Measurements from ENCODE around the gene RHBDF1.

Gene RHBDF1

GRCh38 chr16:85407-85782 lies 13.0 kb upstream of the RHBDF1 start:
- FAIRE-seq (no peak), DNase-seq (ENCODE audit: insufficient read length, low spot score) (no peak)
- TF ChIP-seq PAX5 (IDR thresholded peaks at IDR 0.05; ENCODE audit: insufficient read depth, low read length, severe bottlenecking) (no peak), POLR2A (IDR thresholded peaks at IDR 0.05; ENCODE audit: low read depth, low read length) (no peak), POLR2AphosphoS5 (IDR thresholded peaks at IDR 0.05; ENCODE audit: low read depth, low read length) (no peak), TAF1 (IDR thresholded peaks at IDR 0.05; ENCODE audit: low read depth, low read length) (no peak), SPI1 (IDR thresholded peaks at IDR 0.05; ENCODE audit: low read depth, low read length) (no peak), POU2F2 (IDR thresholded peaks at IDR 0.05; ENCODE audit: low read depth, low read length) (no peak)

DNA sequence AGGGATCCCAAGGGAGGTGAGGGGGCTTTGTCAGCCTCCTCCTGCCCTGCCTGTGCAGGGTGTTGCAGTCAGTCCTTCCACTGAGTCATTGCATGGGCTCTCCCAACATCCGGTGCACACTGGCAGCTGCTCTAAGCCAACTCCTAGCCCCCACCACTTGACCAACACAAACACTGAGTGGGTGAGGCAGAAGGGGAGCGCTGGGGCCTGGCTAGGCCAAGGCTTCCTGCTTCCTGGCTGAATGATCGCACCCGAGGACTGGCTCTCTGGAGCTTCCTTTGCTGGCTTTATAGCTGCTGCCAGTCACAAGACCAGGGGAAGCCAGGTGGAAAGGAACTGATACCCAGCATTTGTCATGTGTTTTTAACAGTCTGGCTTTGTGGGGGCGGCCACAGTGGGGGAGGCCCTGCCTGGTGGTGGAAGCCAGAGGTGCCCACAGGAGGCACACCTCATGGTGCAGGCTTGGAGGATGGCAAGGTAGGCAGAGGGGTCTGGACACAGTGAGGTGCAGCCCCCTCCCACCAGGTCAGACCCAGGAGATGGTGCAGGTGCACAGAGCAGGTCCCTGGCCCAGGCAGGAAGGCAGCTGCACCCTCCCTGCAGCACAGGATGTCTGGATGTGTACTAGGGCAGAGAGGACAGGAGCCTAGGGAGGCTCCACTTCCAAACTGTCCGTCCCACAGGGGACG lies 12.4 kb upstream of the RHBDF1 start:
- 0 out of 2 replicates have a peak, but pooled peaks have one; percentile 12 for TF ChIP-seq TAF1 (IDR thresholded peaks at IDR 0.05; ENCODE audit: low read depth, low read length)
- no peak for TF ChIP-seq POLR2AphosphoS5 (IDR thresholded peaks at IDR 0.05; ENCODE audit: low read depth, low read length)
- TF ChIP-seq SPI1 (IDR thresholded peaks at IDR 0.05; ENCODE audit: low read depth, low read length), result peak; percentile 89
- DNase-seq (ENCODE audit: insufficient read length, low spot score), result peak; percentile 71
- FAIRE-seq, result peak; percentile 97

DNA sequence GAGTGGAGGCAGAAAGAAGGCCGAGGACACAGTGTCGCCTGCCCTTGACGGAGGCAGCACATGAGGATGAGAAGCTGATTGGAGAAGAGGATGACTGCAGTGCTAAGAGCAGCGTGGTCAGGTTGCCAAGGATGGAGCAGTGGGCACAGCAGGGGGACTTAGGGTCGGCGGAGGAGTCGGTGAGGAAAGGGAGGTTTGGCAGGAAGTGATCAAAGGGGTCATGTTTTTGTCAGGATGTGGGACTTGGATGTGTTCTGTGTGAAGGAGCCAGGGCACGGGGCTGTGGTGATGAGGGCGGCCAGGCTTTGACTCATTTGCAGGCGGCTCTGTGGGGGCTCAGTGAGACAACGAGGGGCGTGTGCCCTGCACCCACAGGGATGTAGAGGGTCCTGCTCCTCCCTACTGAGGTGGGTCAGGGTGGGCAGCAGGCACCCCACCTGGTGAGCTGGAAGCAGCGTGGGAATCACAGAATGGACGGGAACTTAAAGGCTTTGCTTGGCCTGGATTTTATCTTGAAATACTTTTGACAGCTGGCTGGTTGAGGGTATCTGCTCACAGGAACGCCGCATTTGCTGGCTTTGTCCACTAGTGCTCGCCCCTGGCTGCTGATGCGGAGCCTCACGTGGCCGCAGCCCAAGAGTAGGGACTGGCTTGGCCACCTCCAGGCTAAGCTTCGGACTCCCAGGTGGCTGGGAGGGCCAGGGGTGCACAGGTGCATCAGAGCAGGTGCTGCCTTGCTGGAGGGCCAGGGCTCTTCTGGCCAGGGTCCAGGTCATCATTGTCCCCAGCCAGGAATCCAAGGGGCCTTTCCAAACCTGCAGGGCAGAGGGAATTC lies 11.6 kb upstream of the RHBDF1 start:
- TF ChIP-seq SPI1 (IDR thresholded peaks at IDR 0.05; ENCODE audit: low read depth, low read length) (no peak), POLR2AphosphoS5 (IDR thresholded peaks at IDR 0.05; ENCODE audit: low read depth, low read length) (peak; percentile 42; the same call in 1 of the 2 replicates)
- DNase-seq (ENCODE audit: insufficient read length, low spot score) (no peak), FAIRE-seq (no peak)

- FAIRE-seq (peak; percentile 45), DNase-seq (ENCODE audit: insufficient read length, low spot score) (no peak)
- TF ChIP-seq POLR2A (IDR thresholded peaks at IDR 0.05; ENCODE audit: low read depth, low read length), result no peak
- no peak for TF ChIP-seq PAX5 (IDR thresholded peaks at IDR 0.05; ENCODE audit: insufficient read depth, low read length, severe bottlenecking)
- TF ChIP-seq POU2F2 (IDR thresholded peaks at IDR 0.05; ENCODE audit: low read depth, low read length), result no peak
- TF ChIP-seq POLR2AphosphoS5 (IDR thresholded peaks at IDR 0.05; ENCODE audit: low read depth, low read length), result no peak
- no peak for TF ChIP-seq TAF1 (IDR thresholded peaks at IDR 0.05; ENCODE audit: low read depth, low read length)
- no peak for TF ChIP-seq SPI1 (IDR thresholded peaks at IDR 0.05; ENCODE audit: low read depth, low read length)
These were observed 10.7 kb upstream of the RHBDF1 start for GRCh38 chr16:83060-83603.

GRCh38 chr16:79151-80054 lies 7.0 kb upstream of the RHBDF1 start:
- FAIRE-seq, result no peak
- DNase-seq (ENCODE audit: insufficient read length, low spot score), result no peak
- TF ChIP-seq TAF1 (IDR thresholded peaks at IDR 0.05; ENCODE audit: low read depth, low read length) (no peak), PAX5 (IDR thresholded peaks at IDR 0.05; ENCODE audit: insufficient read depth, low read length, severe bottlenecking) (no peak), SPI1 (IDR thresholded peaks at IDR 0.05; ENCODE audit: low read depth, low read length) (no peak), POLR2AphosphoS5 (IDR thresholded peaks at IDR 0.05; ENCODE audit: low read depth, low read length) (no peak), POLR2A (IDR thresholded peaks at IDR 0.05; ENCODE audit: low read depth, low read length) (no peak), POU2F2 (IDR thresholded peaks at IDR 0.05; ENCODE audit: low read depth, low read length) (no peak)

GRCh38 chr16:78444-79150 lies 6.2 kb upstream of the RHBDF1 start:
- FAIRE-seq, result peak; percentile 16
- no peak for TF ChIP-seq POLR2A (IDR thresholded peaks at IDR 0.05; ENCODE audit: low read depth, low read length)
- TF ChIP-seq TAF1 (IDR thresholded peaks at IDR 0.05; ENCODE audit: low read depth, low read length), result no peak
- TF ChIP-seq POU2F2 (IDR thresholded peaks at IDR 0.05; ENCODE audit: low read depth, low read length), result no peak
- no peak for TF ChIP-seq SPI1 (IDR thresholded peaks at IDR 0.05; ENCODE audit: low read depth, low read length)
- no peak for TF ChIP-seq PAX5 (IDR thresholded peaks at IDR 0.05; ENCODE audit: insufficient read depth, low read length, severe bottlenecking)
- TF ChIP-seq POLR2AphosphoS5 (IDR thresholded peaks at IDR 0.05; ENCODE audit: low read depth, low read length), result no peak

DNA sequence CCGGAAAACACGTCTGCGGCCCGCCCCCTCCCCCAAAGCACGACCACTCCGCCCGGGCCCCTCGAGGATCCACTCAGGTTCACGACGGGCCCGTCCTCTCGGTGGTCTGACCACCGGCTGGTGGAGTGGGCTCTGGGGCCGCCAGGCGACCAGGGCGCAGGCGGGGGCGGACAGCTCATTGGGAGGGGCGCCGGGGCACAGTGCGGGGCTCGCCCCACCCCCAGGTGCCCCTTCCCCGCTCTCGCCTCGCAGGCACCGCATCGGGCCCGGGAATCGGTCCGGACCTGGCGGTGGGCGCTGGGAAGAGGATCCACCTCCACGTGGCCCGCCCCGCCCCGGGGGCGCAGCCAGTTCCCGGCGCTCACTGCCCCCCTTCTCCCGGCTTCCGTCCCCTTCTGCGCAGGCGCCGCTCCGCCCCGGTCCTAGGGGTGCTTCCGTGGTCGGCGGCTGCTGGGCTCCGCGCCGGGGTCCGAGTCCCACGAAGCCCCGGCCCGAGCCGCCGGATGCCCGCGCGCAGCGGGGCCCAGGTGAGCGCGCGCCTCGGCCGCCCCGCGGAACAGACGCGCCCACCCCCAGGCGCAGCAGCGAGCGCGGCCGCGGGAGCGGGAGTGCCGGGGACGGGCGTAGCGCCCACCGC lies 5.5 kb upstream of the RHBDF1 start, which contains the start of gene MPG:
TSS of gene MPG (plus strand) at position 419 of the 637 bp plus-strand sequence. CDS start at position 504, 85 bp downstream.
- TF ChIP-seq TAF1 (IDR thresholded peaks at IDR 0.05; ENCODE audit: low read depth, low read length) (peak; percentile 16; the same call in 1 of the 2 replicates), SPI1 (IDR thresholded peaks at IDR 0.05; ENCODE audit: low read depth, low read length) (no peak)
- DNase-seq (ENCODE audit: insufficient read length, low spot score), result peak; percentile 99
- FAIRE-seq, result peak; percentile 92

More at GRCh38 chr16:78444-79150, 6.2 kb upstream of the RHBDF1 start:
- DNase-seq (ENCODE audit: insufficient read length, low spot score), result peak; percentile 49

DNA sequence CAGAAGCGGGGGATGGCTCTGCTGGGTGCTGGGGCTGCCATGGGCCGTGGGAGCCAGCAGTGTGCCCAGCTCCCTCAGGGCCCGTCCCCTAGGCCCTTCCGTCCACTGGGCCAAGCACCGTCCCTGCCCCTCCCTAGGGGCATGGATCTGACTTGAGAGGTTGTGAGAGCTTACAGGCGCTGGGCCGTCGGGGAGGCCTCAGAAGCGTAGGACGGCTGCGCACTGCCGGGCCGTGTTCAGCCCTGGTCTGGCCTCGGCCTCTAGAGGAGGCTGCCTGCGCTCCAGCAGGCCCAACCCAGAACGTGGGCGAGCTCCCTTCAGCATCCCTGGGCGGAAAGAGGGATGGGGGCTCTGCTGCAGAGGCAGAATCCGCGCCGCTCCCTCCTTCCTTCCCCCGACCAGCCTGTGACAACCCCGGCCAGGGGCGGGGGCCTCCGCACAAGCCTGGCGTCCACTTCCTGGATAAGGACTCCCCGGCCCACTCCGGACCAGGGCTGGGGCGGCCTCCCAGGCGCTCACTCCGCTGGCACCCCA lies 4.9 kb upstream of the RHBDF1 start:
- TF ChIP-seq POLR2AphosphoS5 (IDR thresholded peaks at IDR 0.05; ENCODE audit: low read depth, low read length) (no peak), SPI1 (IDR thresholded peaks at IDR 0.05; ENCODE audit: low read depth, low read length) (no peak), TAF1 (IDR thresholded peaks at IDR 0.05; ENCODE audit: low read depth, low read length) (no peak), POU2F2 (IDR thresholded peaks at IDR 0.05; ENCODE audit: low read depth, low read length) (no peak; the same call in 1 of the 2 replicates), PAX5 (IDR thresholded peaks at IDR 0.05; ENCODE audit: insufficient read depth, low read length, severe bottlenecking) (no peak), POLR2A (IDR thresholded peaks at IDR 0.05; ENCODE audit: low read depth, low read length) (no peak)
- FAIRE-seq (peak; percentile 89), DNase-seq (ENCODE audit: insufficient read length, low spot score) (peak; percentile 77)
